ENCODE measurements around the gene FAM240A. TPM values are rescaled to one million over a fixed set of nuclear protein-coding genes. Genes with fewer than 3 reads are reported as not detected.
A peak's percentile ranks its signal among the peaks of the same experiment; 100 is the strongest.

The FAM240A gene
- total RNA-seq, 1 experiment from 2014 or later = not detected

DNA sequence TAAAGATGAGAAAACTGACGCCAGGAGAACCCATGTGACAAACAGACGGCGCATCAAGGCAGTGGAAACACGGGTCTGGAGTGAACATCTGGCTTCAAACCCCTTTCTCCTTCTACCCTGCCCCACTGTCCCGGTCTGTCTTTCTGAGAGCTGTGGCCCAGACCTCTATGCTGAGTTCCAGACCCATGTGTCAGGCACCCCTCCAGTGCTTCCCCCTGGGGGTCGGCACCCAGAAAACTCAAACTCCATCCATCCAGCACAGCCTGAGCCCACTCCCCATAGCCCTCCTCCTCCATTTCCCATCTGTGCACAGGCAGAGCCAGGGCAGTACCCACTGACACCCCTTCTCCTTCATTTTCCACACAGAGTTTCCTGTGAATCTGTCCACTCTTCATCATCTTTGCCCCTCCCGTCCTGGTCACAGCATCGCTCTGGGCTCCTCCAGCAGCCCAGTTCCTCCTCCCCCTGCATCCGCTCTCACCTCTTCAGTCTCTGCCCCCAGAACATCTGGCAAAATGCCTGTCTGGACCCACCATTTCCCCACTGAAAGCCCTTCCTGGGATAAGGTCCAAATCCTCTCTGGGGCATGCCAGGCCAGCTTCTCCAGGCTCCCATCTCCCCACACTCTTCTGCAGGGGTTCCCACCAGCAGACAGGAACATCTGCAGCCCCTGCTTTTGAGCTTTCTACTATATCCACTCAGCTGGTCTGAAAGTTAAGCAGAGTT, 2.9 kb downstream of the FAM240A start:
- in situ Hi-C loops (cut with HindIII; ENCODE audit: low pct_unique_long_range_greater_than_20kb, low sequenced_read_pairs) = no loop called here
- DNase-seq (ENCODE audit: low read depth) = no peak

DNA sequence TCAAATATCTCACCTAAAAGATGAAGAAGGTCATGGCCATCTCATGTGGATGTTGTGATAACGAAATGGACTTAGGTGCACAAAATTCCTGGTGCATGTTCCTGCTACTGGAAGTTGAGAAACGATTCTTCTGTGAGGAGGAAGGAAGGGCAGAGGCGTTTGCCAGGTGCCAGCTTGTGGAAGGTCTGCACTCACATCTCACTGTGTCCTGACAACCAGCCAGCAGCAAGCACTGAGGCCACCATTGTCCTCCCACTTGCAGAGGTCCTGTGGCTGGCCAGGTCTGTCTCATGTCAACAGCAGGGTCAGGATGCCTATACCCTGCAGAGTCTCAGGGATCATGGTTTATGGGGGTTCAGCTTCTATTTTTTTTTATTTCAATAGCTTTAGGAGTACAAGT, 3.7 kb downstream of the FAM240A start:
- no peak for DNase-seq (ENCODE audit: low read depth)
- in situ Hi-C loops (cut with HindIII; ENCODE audit: low pct_unique_long_range_greater_than_20kb, low sequenced_read_pairs) = no loop called here

DNA sequence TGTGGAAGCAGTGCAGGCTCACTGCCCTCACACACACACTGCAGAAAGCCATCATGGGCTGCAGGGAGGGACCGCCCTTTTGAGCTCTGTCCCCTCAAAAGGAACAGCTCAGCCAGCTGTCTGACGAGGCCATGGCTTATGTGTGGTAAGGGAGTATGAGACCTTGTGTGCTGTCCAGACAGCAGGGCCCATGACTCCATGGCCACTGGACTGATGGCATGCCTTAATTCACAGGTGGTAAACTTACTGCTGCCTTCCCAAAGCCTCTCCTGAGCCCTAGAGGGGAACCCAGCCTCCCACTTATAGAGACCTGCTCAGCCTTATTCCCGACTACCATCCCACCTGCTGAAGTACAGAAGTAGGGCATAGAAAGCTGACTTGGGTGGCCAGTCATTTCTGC, 5.6 kb downstream of the FAM240A start:
- in situ Hi-C loops (cut with HindIII; ENCODE audit: low pct_unique_long_range_greater_than_20kb, low sequenced_read_pairs) = no loop called here
- no peak for DNase-seq (ENCODE audit: low read depth)

DNA sequence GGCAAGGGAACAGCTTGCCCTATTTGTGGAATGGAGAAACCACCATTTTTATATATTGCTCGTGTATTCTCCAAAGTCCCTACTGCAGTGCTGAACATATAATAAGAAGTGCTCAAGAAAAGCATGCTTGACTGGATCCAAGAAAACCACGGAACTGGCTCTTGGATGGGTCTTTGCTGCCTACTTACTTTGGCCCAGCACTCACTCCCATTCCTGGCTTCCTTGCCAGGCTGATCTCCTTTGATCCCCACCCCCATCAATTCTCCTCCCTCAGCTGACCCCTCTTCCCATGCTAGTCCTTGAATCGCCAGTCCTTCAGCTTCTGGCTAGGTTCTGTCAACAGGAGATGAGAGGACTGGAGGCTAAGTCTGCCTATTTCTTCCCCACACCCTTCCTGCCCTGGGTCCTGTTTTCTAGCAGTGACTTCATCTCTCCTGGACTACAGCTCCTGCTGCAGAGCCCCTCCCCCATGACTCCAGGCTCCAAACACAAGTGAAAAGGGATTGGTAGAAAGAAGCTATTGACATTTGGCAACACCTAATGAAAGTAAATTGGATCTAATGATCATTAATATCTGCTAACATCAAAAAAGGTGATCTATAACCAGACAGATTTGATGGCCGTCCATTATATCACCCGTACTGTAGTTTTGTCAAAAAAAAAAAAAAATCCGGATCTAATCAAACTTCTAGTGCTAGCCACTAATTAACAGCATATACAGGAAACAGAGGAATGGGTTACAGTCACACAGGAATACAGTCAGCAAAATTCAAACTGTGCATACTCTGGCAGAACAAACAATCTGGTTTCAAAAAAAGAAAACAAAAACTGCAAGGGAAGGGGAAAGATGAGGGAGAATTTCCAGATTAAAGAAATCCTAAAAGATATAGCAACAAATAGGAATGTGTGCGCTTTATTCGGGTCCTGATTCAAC, 7.8 kb downstream of the FAM240A start:
- DNase-seq (ENCODE audit: low read depth) = no peak
- in situ Hi-C loops (cut with HindIII; ENCODE audit: low pct_unique_long_range_greater_than_20kb, low sequenced_read_pairs) = no loop called here

DNA sequence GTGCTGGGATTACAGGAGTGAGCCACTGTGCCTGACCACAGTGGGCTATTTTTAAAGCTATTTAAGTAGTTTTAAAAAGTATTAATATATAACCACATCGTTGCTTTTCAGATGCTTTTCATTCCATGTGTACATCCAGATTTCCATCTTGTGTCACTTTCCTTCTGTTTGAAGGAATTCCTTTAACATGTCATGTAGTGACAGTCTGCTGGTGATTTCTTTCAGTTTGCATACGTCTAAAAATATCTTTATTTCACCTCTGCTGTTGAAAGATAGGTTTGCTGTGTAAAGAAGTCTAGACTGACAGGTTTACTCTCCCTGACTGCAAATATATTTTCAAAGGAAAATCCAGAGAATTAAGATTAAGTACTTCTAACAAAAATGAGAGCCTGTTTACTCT, 12.2 kb downstream of the FAM240A start:
- no peak for DNase-seq (ENCODE audit: low read depth)
- in situ Hi-C loops (cut with HindIII; ENCODE audit: low pct_unique_long_range_greater_than_20kb, low sequenced_read_pairs) = no loop called here

DNA sequence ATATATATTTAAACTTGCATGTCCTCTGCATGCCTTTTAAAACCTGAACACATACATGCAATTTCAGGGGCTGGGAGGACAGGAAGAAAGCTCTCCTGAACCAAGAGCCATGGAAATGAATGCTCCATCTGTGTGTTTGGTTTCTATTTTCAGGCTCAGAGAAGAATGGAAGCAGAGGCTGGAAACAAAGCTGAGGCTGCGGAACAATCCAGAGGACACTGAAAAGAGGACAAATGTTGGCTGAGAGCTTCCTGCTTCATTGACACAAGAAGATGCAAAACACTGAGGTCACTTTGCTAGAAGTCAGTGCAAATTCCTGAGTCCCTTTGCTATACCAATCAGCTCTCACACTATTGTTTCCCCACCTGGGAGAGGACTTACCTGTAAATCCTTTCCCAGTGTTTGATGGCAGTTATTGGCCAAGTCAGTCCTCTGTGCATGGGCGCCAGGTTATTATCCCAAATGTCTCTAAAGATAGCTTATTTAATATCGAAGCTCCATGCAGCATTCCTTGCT, 12.7 kb downstream of the FAM240A start:
- DNase-seq (ENCODE audit: low read depth) = no peak
- in situ Hi-C loops (cut with HindIII; ENCODE audit: low pct_unique_long_range_greater_than_20kb, low sequenced_read_pairs) = no loop called here

DNA sequence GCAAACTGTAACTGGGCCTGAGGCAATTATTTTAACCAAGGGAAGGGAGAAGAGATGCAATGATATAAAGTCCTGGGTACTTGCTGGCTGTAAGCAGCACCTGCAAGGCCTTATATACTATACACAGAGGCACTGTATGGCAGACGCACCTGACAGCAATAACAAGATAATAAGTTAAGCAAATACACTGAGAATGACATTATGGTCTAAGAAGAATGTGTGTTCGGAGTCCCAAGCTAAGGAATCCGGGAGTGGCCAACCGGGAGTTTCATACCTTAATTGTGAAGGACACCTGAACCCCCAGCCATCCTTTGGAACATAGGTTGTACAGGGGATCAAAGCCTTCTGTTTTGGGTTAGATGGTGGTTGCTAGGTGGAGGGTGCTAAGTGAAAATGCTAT, 13.7 kb downstream of the FAM240A start:
- in situ Hi-C loops (cut with HindIII; ENCODE audit: low pct_unique_long_range_greater_than_20kb, low sequenced_read_pairs) = no loop called here
- no peak for DNase-seq (ENCODE audit: low read depth)

DNA sequence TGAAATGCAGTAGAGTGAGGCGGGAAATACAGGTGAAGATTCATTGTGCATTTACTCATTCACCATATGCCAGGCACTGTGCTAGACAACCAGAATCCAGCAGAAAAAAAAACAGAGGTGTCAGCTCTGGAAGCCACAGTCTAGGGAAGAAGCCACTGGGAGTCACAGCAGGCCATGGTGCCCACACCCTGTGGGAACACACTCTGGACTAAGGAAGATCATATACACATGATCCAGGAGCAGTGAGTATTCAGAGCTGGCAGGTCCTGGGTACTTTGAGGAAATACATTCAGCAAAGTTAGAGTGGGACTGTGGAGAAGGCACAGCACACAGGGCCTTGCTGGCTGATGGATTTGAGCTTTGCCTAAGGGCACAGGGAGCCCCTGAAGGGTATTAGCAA, 14.8 kb downstream of the FAM240A start:
- DNase-seq (ENCODE audit: low read depth) = no peak
- in situ Hi-C loops (cut with HindIII; ENCODE audit: low pct_unique_long_range_greater_than_20kb, low sequenced_read_pairs) = no loop called here

DNA sequence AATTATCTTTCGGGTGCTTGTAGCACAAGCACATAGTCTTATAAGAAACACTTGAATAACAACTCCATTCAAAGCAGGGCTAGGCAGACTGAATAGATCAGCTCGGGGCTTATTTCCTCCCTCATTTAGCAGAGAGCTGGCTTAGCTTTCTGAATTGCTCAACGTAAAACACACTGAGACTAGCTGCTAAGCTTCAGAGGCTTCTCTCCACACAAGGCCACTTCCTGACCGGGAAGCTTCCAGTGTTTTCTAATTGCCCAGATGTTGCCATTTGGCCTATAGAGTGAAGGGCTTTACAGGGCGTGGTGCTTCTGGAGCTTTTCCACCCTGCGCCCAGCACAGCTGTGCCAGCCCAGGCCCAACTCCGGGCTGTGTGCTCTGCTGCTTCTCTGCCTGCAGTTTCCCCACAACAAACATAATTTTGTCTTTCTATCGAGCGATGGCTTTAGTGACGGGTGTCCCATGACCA, 16.6 kb downstream of the FAM240A start:
- in situ Hi-C loops (cut with HindIII; ENCODE audit: low pct_unique_long_range_greater_than_20kb, low sequenced_read_pairs) = no loop called here
- no peak for DNase-seq (ENCODE audit: low read depth)

DNA sequence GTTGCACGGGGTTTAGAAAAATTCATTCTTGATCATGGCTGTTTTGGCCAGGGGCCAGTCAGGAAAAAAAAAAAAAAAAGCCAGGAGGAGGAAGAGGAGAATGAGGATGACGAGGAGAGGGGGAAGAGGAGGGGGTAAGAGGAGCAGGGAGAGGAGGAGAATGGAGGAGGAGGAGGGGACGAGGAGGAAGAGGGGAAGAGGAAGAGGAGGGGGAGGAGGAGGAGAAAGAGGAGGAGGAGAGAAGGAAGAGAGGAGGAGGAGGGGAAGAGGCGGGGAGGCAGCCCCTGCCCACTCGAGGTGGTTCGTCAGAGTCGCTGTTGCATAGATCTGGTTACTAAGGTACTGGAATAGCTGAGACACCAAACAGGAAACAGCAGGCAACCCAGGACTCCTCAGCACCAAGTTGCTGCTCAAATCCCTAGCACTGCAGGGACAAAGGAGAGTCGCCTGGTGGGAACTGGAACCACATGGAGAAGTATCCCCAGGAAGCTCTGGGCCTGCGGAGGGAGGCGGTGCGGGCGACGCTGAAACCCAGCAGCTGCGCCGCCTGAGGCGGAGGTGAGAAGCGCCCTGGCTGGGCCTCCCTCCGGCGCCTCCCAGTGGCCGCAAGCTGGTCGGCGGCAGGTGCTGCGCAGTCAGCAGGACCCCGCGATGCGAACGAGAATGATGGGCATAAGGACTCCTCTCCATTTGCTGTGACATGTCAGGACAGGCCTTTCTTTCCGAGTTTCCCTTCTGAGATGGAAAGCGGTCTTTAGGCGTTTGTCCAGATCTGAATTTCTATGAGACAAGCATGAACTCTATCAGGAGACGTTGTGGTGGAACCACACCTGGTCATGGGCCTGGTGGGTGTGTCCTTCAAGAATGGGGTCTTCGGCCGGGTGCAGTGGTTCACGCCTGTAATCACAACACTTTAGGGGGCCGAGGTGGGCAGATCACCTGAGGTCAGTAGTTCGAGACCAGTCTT, 17.5 kb downstream of the FAM240A start:
- in situ Hi-C loops (cut with HindIII; ENCODE audit: low pct_unique_long_range_greater_than_20kb, low sequenced_read_pairs) = no loop called here
- DNase-seq (ENCODE audit: low read depth) = peak; percentile 22

DNA sequence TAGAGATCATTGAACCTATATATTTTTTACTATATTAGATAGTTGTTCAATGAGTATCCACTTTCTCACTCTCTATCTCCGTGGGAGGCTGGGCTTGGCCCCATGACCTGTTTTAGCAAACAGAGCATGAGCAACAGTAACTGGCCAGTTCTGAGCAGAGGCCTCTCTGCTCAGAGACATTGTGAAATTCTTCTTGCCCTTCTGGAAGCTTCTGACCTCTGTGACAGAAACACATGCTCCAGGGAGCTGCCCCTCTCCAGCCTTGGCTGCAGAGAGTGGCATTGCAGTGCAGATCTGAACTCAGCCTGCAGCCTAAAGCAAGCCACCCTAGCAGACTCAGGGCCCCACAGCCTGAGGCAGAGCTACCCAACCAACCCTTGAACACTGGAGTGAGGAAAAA, 20.5 kb downstream of the FAM240A start:
- DNase-seq (ENCODE audit: low read depth) = no peak
- in situ Hi-C loops (cut with HindIII; ENCODE audit: low pct_unique_long_range_greater_than_20kb, low sequenced_read_pairs) = no loop called here

DNA sequence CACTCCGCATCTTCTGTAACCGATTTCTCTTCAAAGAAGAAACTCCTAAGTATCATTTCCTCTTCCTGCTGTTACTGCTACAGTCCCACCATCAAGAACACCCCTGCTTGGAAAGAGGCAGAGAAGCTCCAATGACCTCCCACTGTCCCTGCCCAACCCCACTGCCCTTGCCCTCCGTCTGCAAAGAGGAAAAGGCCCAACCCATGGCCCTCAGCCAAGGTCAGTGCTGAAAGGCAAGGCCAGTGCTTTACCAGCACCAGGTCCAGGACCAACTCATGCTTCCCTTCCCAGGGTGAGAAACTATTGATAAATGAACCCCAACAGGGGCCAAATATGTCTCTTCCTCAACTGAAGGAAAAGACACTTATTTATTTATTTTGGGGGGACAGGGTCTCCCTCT, 22.5 kb downstream of the FAM240A start:
- no peak for DNase-seq (ENCODE audit: low read depth)
- in situ Hi-C loops (cut with HindIII; ENCODE audit: low pct_unique_long_range_greater_than_20kb, low sequenced_read_pairs) = no loop called here

DNA sequence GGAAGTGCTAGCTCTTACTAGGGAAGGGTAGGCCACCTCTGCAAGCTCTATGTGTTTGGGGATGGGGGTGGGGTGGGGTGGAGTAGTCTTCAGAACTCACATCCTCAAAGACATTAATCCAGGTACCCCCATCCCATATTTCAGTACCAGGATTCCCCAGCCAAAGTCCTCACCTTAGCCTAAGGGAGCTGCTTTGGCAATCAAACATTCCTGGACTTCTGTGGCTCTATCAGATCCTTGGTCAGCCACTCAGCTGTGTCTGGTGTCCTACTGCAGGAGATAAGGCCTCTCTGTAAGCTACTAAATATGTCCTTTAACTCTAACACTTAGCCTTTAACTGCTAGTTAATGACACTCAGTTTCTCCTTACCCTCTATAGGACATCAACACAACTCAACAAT, 26.9 kb downstream of the FAM240A start:
- in situ Hi-C loops (cut with HindIII; ENCODE audit: low pct_unique_long_range_greater_than_20kb, low sequenced_read_pairs) = no loop called here
- DNase-seq (ENCODE audit: low read depth) = no peak

DNA sequence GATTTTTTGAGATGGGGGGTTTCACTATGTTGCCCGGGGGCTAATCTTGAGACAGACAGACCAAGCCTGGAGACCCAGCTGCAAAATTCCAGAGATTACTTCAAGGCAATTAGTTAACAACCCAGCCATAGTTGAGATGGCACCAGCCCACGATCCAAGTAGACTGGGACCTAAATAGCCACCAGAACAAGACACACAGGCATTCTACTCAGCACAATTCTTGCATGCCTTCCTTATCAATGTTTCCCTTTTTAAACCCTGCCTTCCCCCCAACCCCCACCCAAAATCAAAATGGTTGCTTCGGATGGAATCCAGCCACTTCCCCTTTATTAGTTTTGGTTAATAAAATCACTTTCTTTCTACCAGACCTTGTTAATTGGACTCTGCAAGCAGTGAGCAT, 28.6 kb downstream of the FAM240A start:
- in situ Hi-C loops (cut with HindIII; ENCODE audit: low pct_unique_long_range_greater_than_20kb, low sequenced_read_pairs) = no loop called here
- no peak for DNase-seq (ENCODE audit: low read depth)

DNA sequence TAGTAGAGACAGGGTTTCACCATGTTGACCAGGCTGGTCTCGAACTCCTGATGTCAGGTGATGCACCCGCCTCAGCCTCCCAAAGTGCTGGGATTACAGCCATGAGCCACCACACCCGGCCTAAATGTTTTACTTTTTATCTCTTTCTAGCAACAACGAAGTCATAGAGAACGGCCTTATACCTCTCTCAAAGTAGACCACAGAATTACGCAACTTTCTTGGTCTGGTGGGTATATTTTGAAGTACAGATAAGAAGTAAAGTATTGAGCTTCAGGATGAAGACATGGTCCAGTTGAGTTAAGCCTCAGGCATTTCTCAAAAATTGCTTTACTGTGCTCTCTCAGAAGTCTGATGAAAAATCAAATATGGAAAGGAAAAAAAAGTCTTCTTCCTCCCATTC, 30.6 kb downstream of the FAM240A start:
- no peak for DNase-seq (ENCODE audit: low read depth)
- in situ Hi-C loops (cut with HindIII; ENCODE audit: low pct_unique_long_range_greater_than_20kb, low sequenced_read_pairs) = no loop called here

DNA sequence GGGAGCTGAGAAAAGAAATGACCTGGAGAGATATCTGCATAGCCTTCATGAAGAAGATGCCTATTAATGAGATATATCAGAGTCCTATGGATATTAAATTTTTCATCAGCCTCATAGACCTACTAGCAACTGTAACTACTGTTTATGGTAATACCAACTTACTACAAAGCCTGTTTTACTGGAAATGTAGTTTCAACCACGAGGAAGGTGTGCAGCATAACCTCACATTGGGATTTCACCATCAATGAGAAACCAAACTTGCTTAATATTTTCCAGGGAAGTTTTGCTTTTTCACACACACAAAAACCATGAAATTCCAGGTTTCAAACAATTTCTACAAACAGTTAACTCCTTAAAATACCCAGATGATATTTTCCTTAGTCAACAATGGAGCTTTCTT, 31.4 kb downstream of the FAM240A start:
- in situ Hi-C loops (cut with HindIII; ENCODE audit: low pct_unique_long_range_greater_than_20kb, low sequenced_read_pairs) = no loop called here

DNA sequence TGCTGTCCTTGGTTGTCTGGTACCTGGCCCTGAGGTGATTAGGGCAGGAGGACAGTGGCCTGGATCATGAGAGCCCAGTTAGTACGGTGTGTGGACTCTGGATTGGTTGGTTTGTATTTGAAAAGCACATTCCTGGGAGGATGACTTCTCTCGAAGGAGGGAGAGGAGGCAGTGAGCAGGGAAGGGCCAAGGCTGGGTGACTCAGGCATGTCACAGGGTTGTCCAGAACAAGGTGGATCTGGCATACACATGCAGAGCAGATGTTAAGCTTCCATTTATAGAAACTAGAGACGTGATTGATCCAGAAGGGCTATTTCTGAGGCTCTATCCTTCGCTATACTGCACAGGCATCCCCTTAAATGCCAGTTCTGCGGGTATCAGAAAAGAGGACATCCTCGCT, 34.4 kb downstream of the FAM240A start:
- in situ Hi-C loops (cut with HindIII; ENCODE audit: low pct_unique_long_range_greater_than_20kb, low sequenced_read_pairs) = no loop called here
- DNase-seq (ENCODE audit: low read depth) = no peak

More for the DNA sequence above, 31.4 kb downstream of the FAM240A start:
- no peak for DNase-seq (ENCODE audit: low read depth)

DNA sequence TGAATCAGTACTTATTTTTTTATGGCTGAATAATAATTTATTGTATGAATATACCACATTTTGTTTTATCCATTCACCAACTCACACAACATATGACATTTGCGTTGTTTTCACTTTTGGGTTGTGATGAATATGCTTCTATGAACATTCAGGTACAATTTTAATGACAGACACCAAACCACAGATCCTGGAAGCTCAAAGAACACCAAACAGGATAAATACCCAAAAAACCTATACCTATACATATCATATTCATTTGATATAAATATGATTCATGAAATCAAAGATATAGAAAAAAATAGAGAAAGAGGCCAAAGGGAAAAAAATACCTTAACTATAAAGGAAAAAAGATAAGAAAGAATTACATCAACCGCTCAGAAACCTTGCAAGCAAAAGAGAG, 35.8 kb downstream of the FAM240A start:
- in situ Hi-C loops (cut with HindIII; ENCODE audit: low pct_unique_long_range_greater_than_20kb, low sequenced_read_pairs) = no loop called here
- DNase-seq (ENCODE audit: low read depth) = no peak

All from Caki2 (cell line).